ENCODE results near the gene FAM184A. TPM values are rescaled to one million over a fixed set of nuclear protein-coding genes. Genes with fewer than 3 reads are reported as not detected.
"Not testable (repeated sequence)": the region's sequence is repeated elsewhere in the genome, so short reads cannot be mapped to it uniquely, and the experiment has no call there.

The FAM184A gene
- total RNA-seq, 1 experiment from 2014 or later, result 1.3 TPM

GRCh38 chr6:119012521-119012920, 65.9 kb downstream of the FAM184A start:
- CTCF ChIA-PET, result no interaction called here
- Mint-ChIP-seq H3K27ac (ENCODE audit: low read depth, unreplicated experiment) (no peak overlapping the region), H3K27me3 (ENCODE audit: insufficient read depth, unreplicated experiment) (no peaks in the 10 kb centered on the region), H3K4me1 (ENCODE audit: insufficient read depth, unreplicated experiment) (no peaks in the 10 kb centered on the region), H3K4me3 (ENCODE audit: unreplicated experiment) (no peak overlapping the region), H3K9me3 (ENCODE audit: unreplicated experiment) (peaks cover 13% of the 10 kb centered on the region), H3K36me3 (ENCODE audit: insufficient read depth, unreplicated experiment) (peaks cover 6% of the 10 kb centered on the region)
- intact Hi-C loops (cut with micrococcal nuclease), result no loop called here
- TF ChIP-seq, protein P1, sequence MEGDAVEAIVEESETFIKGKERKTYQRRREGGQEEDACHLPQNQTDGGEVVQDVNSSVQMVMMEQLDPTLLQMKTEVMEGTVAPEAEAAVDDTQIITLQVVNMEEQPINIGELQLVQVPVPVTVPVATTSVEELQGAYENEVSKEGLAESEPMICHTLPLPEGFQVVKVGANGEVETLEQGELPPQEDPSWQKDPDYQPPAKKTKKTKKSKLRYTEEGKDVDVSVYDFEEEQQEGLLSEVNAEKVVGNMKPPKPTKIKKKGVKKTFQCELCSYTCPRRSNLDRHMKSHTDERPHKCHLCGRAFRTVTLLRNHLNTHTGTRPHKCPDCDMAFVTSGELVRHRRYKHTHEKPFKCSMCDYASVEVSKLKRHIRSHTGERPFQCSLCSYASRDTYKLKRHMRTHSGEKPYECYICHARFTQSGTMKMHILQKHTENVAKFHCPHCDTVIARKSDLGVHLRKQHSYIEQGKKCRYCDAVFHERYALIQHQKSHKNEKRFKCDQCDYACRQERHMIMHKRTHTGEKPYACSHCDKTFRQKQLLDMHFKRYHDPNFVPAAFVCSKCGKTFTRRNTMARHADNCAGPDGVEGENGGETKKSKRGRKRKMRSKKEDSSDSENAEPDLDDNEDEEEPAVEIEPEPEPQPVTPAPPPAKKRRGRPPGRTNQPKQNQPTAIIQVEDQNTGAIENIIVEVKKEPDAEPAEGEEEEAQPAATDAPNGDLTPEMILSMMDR (IDR thresholded peaks at IDR 0.05; ENCODE audit: unreplicated experiment), result no peak
- BruUV-seq (replicated peaks), result no TSS peak
- DNase-seq (ENCODE audit: unreplicated experiment), result peak; percentile 1
- POLR2A ChIA-PET, result interaction anchor here (0.6 kb wide), 1 partner anchor 591 kb away, joined by 3 read pairs; no protein-coding TSS in a partner anchor

DNA sequence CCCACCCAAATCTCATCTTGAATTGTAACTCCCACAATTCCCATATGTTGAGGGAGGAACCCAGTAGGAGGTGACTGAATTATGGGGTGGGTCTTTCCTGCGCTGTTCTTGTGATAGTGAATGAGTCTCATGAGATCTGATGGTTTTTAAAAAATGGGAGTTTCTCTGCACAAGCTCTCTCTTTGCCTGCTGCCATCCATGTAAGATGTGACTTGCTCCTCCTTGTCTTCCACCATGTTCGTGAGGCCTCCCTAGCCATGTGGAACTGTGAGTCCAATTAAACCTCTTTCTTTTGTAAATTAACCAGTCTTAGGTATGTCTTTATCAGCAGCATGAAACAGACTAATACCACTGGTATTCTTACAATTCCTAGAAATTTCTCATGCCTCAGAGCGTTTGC, 69.2 kb downstream of the FAM184A start:
- H3K27ac Mint-ChIP-seq (ENCODE audit: low read depth, unreplicated experiment); POLR2A ChIA-PET; DNase-seq (ENCODE audit: unreplicated experiment); H3K36me3 Mint-ChIP-seq (ENCODE audit: insufficient read depth, unreplicated experiment); H3K4me1 Mint-ChIP-seq (ENCODE audit: insufficient read depth, unreplicated experiment); H3K27me3 Mint-ChIP-seq (ENCODE audit: insufficient read depth, unreplicated experiment); H3K4me3 Mint-ChIP-seq (ENCODE audit: unreplicated experiment); intact Hi-C loops (cut with micrococcal nuclease); BruUV-seq (replicated peaks): not testable (repeated sequence)
- peaks cover 13% of the 10 kb centered on the region for H3K9me3 Mint-ChIP-seq (ENCODE audit: unreplicated experiment)
- CTCF ChIA-PET, result interaction anchor here (0.5 kb wide), 1 partner anchor 18 kb away, joined by 5 read pairs; no protein-coding TSS in a partner anchor

- H3K9me3 Mint-ChIP-seq (ENCODE audit: unreplicated experiment), result peaks cover 13% of the 10 kb centered on the region
- BruUV-seq (replicated peaks), result no TSS peak
- intact Hi-C loops (cut with micrococcal nuclease), result no loop called here
- no peaks in the 10 kb centered on the region for H3K4me1 Mint-ChIP-seq (ENCODE audit: insufficient read depth, unreplicated experiment)
- H3K27ac Mint-ChIP-seq (ENCODE audit: low read depth, unreplicated experiment), result no peak overlapping the region
- no peaks in the 10 kb centered on the region for H3K27me3 Mint-ChIP-seq (ENCODE audit: insufficient read depth, unreplicated experiment)
- ChIA-PET CTCF (interaction anchor here (0.7 to 1.3 kb wide), 3 partner anchors 9 to 114 kb away, joined by 3 to 4 read pairs (median 4); no protein-coding TSS in a partner anchor), POLR2A (no interaction called here)
- no peak overlapping the region for H3K4me3 Mint-ChIP-seq (ENCODE audit: unreplicated experiment)
- H3K36me3 Mint-ChIP-seq (ENCODE audit: insufficient read depth, unreplicated experiment), result peaks cover 6% of the 10 kb centered on the region
- TF ChIP-seq, protein P1 (IDR thresholded peaks at IDR 0.05; ENCODE audit: unreplicated experiment), result no peak
- DNase-seq (ENCODE audit: unreplicated experiment), result no peak
These were observed 71.5 kb downstream of the FAM184A start for GRCh38 chr6:119006974-119007373.

- Mint-ChIP-seq H3K9me3 (ENCODE audit: unreplicated experiment) (no peaks in the 10 kb centered on the region), H3K36me3 (ENCODE audit: insufficient read depth, unreplicated experiment) (no peaks in the 10 kb centered on the region), H3K27me3 (ENCODE audit: insufficient read depth, unreplicated experiment) (no peaks in the 10 kb centered on the region), H3K4me3 (ENCODE audit: unreplicated experiment) (no peak overlapping the region), H3K27ac (ENCODE audit: low read depth, unreplicated experiment) (no peak overlapping the region), H3K4me1 (ENCODE audit: insufficient read depth, unreplicated experiment) (no peaks in the 10 kb centered on the region)
- TF ChIP-seq, protein P1 (IDR thresholded peaks at IDR 0.05; ENCODE audit: unreplicated experiment), result no peak
- CTCF ChIA-PET, result interaction anchor here (0.6 kb wide), 1 partner anchor 741 kb away, joined by 3 read pairs; no protein-coding TSS in a partner anchor
- BruUV-seq (replicated peaks), result no TSS peak
- POLR2A ChIA-PET, result interaction anchor here (0.5 kb wide), 1 partner anchor 12 kb away, joined by 3 read pairs; no protein-coding TSS in a partner anchor
- DNase-seq (ENCODE audit: unreplicated experiment), result no peak
- intact Hi-C loops (cut with micrococcal nuclease), result no loop called here
These were observed 76.4 kb downstream of the FAM184A start for GRCh38 chr6:119002069-119002468.

Data from MCF 10A (cell line).